GM13977 (cell line): Measurements from ENCODE around the gene TMEM18.

Experiments
- DNase-seq: peaks from one replicate; pipeline ENCODE4 v3.0.0; 2012; ENCODE audit warnings: low spot score
- CTCF ChIP-seq: IDR thresholded peaks from 2 replicates; pipeline ENCODE4 v1.5.1; 2012; ENCODE audit warnings: mild to moderate bottlenecking, control low read depth; ENCODE audit not compliant: insufficient read depth; ENCODE audit errors: extremely low read depth, missing control alignments
- in situ Hi-C: fragments of 300-500 bp; cut with MboI; formaldehyde crosslinking; loops from one replicate; pipeline ENCODE4 v1.12.0; 2022; ENCODE audit warnings: low sequenced_read_pairs, low pct_unique_long_range_greater_than_20kb, mixed read lengths, inconsistent platforms; ENCODE audit not compliant: unreplicated experiment

TMEM18 gene

GRCh38 chr2:719191-719590 lies 42.0 kb upstream of the TMEM18 start:
- DNase-seq: no peak
- in situ Hi-C loops: loop anchor here (25.0 kb wide), 1 partner anchor 818 kb away; no protein-coding TSS in a partner anchor
- no peak for TF ChIP-seq CTCF

- TF ChIP-seq CTCF: no peak
- in situ Hi-C loops: loop anchor here (25.0 kb wide), 1 partner anchor 820 kb away; no protein-coding TSS in a partner anchor
- no peak for DNase-seq
Measured at GRCh38 chr2:717661-718060, 40.5 kb upstream of the TMEM18 start.

- peak; percentile 29 for TF ChIP-seq CTCF
Measured at GRCh38 chr2:715854-716560, 38.8 kb upstream of the TMEM18 start.

GRCh38 chr2:715038-715437 lies 37.8 kb upstream of the TMEM18 start:
- no peak for TF ChIP-seq CTCF
- no peak for DNase-seq
- in situ Hi-C loops: loop anchor here (25.0 kb wide), 1 partner anchor 822 kb away; no protein-coding TSS in a partner anchor

More at GRCh38 chr2:715854-716560, 38.8 kb upstream of the TMEM18 start:
- DNase-seq: no peak
- in situ Hi-C loops: loop anchor here (25.0 kb wide), 1 partner anchor 821 kb away; no protein-coding TSS in a partner anchor

- TF ChIP-seq CTCF: peak; percentile 81
- peak; percentile 76 for DNase-seq
- in situ Hi-C loops: loop anchor here (25.0 kb wide), 1 partner anchor 823 kb away; no protein-coding TSS in a partner anchor
Measured at GRCh38 chr2:714005-714741, 37.0 kb upstream of the TMEM18 start.

- in situ Hi-C loops: loop anchor here (25.0 kb wide), 1 partner anchor 826 kb away; no protein-coding TSS in a partner anchor
- DNase-seq: no peak
- TF ChIP-seq CTCF: no peak
Measured at GRCh38 chr2:710867-711665, 33.9 kb upstream of the TMEM18 start.
